D721Med (cell line): Measurements from ENCODE around the gene DIAPH2.

ENCODE experiments used
- DNase-seq: peaks from one replicate; pipeline ENCODE4 v3.0.0; 2011; ENCODE audit warnings: low spot score; ENCODE audit not compliant: insufficient read length
- FAIRE-seq: peaks from 2 replicates; lab custom pipeline; 2011; peaks lifted over from hg19 to GRCh38; lab: Jason Lieb, UNC
- CTCF ChIP-seq: IDR thresholded peaks from 2 replicates; pipeline ENCODE4 v1.5.1; 2012; ENCODE audit warnings: mild to moderate bottlenecking, control low read depth; ENCODE audit not compliant: insufficient read depth; ENCODE audit errors: missing control alignments

DIAPH2 gene

GRCh38 chrX:96700625-96701024 lies 16.0 kb downstream of the DIAPH2 start:
- TF ChIP-seq CTCF = no peak
- no peak for DNase-seq
- FAIRE-seq = no peak

- no peak for TF ChIP-seq CTCF
- DNase-seq = no peak
- FAIRE-seq = no peak
These were observed 18.7 kb downstream of the DIAPH2 start for GRCh38 chrX:96703379-96703778.

DNA sequence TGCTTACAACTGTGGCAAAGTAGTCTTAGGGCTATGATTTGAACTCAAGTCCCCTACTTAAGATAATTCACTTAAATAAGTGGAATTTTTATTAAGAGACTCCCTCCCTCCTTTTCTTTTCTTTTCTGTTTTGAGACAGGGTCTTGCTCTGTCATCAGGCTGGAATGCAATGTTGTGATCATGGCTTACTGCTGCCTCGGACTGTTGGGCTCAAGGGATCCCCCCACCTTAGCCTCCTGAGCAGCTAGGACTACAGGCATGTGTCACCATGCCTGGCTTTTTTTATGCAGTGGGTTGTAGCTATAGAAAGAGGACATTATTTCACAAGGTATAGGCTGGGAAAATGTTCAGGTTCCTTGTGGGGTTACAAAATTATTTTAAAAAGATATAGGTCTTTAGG lies 19.2 kb downstream of the DIAPH2 start:
- no peak for DNase-seq
- TF ChIP-seq CTCF = no peak
- no peak for FAIRE-seq

DNA sequence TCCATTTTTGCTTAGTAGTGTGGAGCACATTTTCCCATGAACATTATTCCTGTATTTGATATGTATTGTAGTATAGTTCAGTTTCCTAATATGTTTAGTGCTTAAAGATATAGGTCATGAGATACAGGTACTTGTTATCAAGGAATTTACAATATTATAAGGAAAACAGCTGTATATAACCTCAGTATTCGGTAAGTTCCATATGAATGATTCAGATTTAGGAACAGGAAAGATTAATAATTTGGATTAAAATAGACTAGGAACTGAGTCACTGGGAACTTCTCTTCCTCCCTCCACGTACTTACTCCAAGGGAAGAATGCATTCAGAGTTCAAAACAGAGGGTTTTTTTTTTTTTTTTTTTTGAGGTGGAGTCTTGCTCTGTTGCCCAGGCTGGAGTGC lies 20.0 kb downstream of the DIAPH2 start:
- no peak for FAIRE-seq
- no peak for TF ChIP-seq CTCF

DNA sequence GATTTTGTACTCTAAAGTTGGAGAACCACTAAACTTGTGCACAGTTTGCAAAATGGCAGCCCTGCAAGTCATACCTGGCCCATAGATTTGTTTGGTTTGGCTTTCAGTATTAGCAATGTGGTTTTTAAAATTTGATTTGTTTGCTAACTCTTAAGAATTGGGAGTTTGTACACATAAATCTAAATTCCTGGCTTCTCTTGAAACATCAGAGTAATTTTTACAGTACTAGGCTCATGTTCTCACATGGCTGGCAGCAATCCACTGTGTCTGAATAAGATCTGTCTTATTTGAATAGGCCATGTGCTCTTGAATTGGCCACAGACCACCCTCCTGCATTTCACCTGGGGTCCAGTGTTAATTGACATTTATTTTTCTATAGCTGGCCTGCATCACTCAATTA lies 21.3 kb downstream of the DIAPH2 start:
- FAIRE-seq = no peak
- DNase-seq = no peak
- TF ChIP-seq CTCF = no peak

More for the DNA sequence above, 20.0 kb downstream of the DIAPH2 start:
- DNase-seq = no peak

DNA sequence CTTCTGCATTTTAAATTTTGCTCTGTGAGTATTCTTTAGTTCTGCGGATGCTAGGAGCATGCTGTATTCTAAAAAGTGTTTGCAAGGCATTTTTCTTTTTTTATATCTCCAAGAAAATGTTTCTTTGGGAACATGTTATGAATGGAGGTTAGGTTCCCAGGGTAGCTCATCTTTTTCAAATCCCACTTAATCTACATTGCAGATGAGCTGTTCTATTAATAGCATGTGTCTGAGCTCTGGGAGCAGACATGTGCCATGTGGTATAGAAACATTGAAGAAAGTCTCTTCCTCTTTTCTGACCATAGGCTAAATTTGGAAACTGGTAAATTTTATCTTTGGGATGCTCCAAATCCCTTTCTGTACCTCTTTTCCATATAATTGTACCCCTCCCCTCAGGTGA lies 23.2 kb downstream of the DIAPH2 start:
- FAIRE-seq (peak; percentile 66), DNase-seq (no peak)
- no peak for TF ChIP-seq CTCF

DNA sequence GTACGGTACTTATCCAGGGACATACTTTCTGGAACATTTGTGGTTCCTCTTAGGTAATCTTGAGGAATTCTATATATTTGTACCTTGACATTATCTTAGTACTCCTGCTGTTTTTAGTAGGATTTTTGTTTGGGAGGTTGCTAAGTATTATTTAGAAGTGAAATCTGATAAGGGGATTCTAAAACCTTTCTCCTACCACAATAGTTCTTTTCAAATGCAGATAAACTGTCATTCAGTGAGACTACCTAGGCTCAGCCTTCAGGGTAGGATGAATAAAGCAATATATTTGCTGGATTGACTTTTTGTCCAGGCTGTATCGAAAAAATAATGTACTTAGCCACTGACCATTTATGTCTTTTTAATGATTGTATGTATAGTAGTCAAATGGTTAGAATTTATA lies 25.4 kb downstream of the DIAPH2 start:
- DNase-seq (no peak), FAIRE-seq (no peak)
- no peak for TF ChIP-seq CTCF
